Activated CD4-positive, alpha-beta T cell treated with anti-CD3 and anti-CD28 coated beads for 48 hours (primary cell): ENCODE measurements around the gene WWOX.

Source experiments
- DNase-seq: peaks from one replicate; pipeline ENCODE4 v3.0.0-alpha.2; 2020

Gene WWOX

DNA sequence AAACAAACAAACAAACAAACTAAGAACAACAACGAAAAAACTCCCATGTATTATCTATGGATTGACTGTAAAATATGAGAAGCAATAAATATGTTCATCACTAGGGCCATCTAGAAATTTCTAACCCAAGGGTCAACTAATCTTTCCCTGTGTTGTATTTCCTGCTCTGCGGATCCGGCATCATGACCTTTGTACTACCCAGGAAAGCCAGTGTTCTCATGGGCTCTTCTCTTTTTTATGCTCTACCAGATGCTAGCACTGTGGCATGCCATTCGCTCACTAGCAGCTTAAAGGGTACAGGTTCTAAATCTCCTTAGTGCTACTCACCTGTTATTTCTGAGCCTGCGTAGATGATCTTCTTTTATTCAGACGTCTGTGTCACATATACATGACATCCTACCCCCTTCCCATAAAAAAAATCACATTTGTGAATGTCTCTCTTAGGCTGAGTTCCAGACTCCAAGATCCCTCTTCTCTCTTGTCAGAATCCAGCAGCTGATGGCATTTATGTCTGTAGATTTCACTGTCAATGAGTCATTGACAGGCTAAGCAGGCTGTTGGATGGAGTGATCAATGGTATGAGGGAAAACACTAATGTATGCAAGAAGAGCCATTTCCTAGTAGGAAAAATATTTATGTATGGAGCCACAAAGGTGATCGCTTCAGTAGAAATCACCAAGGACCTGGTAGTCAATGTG is 100.0 kb downstream of the WWOX start:
- DNase-seq = no peak

GRCh38 chr16:78200023-78200389 is 100.6 kb downstream of the WWOX start:
- no peak for DNase-seq

DNA sequence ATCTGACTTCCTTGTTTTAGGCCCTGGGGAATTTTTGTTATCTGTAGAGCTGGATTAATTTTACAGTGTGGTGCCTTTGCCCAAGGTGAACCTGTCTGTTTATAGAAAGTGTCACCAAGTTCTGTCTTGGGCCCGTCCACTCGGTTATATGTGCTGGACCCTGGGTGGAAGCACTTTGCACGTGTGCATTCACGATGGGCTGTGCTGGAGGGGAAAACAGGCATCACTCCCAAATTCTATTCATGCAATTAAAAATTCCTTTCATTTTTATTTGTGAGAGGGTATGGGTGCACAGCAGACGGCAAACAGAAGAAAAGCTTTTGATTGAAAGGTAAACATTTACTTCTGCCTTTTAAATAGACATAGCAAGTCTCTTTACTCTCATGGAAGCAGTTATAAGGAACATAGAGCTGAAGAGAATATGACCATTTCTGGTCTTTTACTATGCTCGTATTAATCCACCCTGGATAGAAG is 101.2 kb downstream of the WWOX start:
- DNase-seq = no peak

GRCh38 chr16:78205506-78205905 is 106.1 kb downstream of the WWOX start:
- no peak for DNase-seq

DNA sequence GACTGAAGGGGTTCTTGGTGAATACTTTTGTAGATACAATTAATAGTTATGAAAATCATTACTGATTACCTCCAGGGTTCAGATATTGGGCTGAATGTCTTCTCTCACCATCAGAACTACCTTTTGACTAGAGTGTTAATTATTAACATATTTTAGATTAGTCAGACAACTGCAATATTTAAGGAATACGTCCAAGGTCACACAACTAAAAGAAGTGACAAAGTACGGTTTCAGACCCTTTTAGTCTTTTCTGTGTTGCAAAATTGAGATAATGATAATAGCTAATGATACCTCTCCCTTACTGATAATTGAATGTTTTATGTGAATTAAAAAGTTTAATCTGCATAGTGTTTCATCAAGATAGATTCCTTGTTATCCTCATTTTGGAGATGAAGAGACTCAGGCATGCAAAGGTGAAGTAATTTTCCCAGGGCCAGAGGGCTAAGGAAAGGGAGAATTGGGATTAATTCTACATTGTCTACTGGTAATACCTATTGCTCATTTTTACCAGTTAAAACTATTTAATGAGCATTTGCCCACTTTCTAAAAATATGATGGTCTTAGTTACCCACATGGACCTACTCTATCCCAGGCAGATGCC is 107.3 kb downstream of the WWOX start:
- no peak for DNase-seq

- no peak for DNase-seq
Observed at GRCh38 chr16:78209951-78210661, 110.7 kb downstream of the WWOX start.

DNA sequence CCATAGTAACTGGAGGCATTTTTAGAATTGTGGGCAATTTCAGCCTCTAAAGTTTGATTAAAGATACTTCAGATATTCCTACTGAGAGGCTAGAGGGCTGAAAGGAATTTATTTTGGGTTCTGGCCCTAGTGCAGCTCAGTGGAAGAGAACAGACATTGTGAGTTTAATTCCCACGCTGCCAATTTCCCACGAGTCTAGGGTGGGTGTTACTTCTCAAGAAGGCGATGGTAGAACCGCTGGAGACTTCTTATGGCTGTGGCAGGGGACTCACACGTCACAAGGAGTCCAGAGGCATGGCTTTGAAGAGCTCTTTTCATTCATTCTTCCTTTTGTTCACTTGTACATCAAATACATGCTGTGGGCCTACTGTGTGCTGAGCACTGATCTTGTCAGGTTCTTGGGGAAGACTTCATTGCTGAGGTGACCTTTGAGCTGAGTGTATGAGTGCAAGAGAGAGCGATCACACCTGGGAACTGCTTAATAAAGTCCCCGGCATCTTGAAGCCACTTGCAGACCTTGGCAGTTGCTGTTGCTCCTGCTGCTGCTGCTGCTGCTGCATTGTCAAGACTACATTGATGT is 111.7 kb downstream of the WWOX start:
- no peak for DNase-seq

- DNase-seq = no peak
Observed at GRCh38 chr16:78211946-78212345, 112.5 kb downstream of the WWOX start.

DNA sequence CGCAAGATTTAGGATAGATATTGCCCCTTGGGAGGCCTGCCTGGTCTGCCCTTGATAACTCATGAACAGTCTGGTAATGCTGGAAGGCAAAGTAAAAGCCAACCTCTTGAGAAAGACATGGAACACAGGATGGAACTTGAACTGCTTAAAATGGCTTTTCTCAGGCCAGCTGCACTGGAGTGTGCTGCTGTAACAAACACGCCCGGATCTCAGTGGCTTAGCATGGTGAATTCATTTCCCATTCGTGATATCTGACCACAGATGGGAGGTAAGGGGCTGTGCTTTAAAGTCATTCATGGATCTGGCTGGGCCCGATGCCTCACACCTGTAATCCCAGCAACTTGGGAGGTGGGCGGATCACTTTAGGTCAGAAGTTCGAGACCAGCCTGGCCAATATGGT is 113.2 kb downstream of the WWOX start:
- DNase-seq = no peak

DNA sequence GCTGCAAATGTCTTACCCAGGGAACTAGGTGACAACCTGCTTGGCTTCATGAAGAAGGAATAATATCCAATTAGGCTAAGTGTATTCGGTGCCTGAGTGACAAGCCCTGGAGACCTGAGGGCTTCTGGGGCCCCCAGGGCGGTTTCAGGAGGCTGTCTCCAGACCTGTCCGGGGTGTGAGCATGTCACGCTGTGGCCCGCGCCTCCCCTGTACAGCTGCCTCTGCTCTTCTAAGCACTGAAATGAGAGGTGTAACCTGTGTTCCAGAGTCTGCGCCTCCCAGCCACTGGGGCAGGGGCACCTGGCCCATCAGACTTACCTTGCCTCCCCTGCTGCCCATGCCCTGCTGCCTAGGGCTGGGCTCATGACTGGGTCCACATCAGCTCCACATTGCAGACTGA is 114.3 kb downstream of the WWOX start:
- DNase-seq = no peak

GRCh38 chr16:78215222-78215621 is 115.8 kb downstream of the WWOX start:
- no peak for DNase-seq

- DNase-seq = no peak
Observed at GRCh38 chr16:78216166-78216745, 116.8 kb downstream of the WWOX start.

GRCh38 chr16:78217276-78217675 is 117.8 kb downstream of the WWOX start:
- no peak for DNase-seq

GRCh38 chr16:78218279-78218678 is 118.8 kb downstream of the WWOX start:
- no peak for DNase-seq

- DNase-seq = no peak
Observed at GRCh38 chr16:78218856-78219651, 119.6 kb downstream of the WWOX start.

- no peak for DNase-seq
Observed at GRCh38 chr16:78220571-78220970, 121.1 kb downstream of the WWOX start.

DNA sequence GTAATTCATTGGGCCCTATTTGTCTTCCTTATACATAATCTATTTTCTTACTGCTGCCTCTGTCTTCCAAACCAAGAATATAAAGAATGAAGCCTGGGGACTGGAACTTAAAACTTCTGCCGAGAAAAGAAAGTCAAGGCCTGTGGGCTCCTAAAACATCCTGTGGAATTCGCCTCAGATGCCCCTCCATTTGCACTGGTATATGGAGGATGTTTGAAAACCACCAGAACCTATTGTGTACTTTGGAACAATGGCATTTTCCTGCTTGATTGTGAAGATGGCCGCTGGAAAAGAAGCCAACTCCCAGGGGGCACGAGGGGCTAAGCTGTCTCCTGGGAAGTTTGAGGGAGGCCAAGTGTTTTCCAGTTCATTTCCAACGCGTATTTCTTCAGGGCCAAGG is 122.4 kb downstream of the WWOX start:
- no peak for DNase-seq

GRCh38 chr16:78224342-78224741 is 124.9 kb downstream of the WWOX start:
- DNase-seq = no peak

GRCh38 chr16:78225919-78226318 is 126.5 kb downstream of the WWOX start:
- DNase-seq = no peak

GRCh38 chr16:78227855-78228254 is 128.4 kb downstream of the WWOX start:
- DNase-seq = no peak

- no peak for DNase-seq
Observed at GRCh38 chr16:78228704-78229103, 129.2 kb downstream of the WWOX start.

GRCh38 chr16:78230832-78231231 is 131.4 kb downstream of the WWOX start:
- no peak for DNase-seq
